ENCODE measurements around the gene DNM3.
A peak's percentile ranks its signal among the peaks of the same experiment; 100 is the strongest.
"Not testable (repeated sequence)": the region's sequence is repeated elsewhere in the genome, so short reads cannot be mapped to it uniquely, and the experiment has no call there.

DNM3 gene

DNA sequence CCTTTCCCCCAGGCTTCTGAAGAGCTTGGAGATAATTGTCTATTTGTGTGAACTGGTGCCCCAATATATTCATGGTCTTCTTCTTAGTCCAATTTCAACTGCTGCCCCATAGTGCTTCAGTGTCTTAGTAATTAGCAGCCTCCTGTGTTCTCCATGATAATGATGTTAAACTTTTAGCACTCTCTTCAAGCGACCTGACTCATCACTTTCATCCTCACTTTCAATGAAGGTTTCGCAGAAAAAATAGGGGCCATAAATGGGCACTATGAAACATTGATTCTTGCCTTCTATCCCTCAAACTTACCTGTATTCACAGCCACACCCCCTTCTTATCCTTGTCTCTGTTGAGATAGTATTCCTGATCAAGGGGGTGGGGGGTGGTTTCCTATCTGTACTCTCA is 210.6 kb downstream of the DNM3 start:
- DNase-seq: no peak

DNA sequence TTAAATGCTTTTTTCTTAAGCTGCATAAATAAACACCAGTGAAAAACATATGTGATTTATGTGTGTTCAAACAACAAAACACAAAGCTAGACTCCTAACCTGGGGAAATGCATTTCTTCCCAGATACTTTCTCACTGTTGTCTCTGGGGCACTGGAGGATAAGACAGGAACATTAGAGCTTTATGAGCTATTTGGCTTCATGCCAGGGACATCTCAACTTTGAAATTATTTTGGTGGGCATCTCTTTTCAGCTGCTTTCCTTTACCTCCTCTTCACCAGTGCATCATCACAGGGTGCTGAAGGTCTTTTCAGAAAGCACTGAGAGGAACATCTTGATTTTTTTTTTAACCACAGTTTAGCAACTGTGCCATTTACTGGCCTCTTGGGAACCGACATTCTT is 212.9 kb downstream of the DNM3 start:
- no peak for DNase-seq

DNA sequence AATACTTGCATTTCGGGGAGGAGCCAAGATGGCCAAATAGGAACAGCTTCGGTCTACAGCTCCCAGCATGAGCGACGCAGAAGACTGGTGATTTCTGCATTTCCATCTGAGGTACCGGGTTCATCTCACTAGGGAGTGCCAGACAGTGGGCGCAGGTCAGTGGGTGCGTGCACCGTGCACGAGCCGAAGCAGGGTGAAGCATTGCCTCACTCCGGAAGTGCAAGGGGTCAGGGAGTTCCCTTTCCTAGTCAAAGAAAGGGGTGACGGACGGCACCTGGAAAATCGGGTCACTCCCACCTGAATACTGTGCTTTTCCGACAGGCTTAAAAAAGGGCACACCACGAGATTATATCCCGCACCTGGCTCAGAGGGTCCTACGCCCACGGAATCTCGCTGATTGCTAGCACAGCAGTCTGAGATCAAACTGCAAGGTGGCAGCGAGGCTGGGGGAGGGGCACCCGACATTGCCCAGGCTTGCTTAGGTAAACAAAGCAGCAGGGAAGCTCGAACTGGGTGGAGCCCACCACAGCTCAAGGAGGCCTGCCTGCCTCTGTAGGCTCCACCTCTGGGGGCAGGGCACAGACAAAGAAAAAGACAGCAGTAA is 214.6 kb downstream of the DNM3 start:
- not testable (repeated sequence) for DNase-seq

DNA sequence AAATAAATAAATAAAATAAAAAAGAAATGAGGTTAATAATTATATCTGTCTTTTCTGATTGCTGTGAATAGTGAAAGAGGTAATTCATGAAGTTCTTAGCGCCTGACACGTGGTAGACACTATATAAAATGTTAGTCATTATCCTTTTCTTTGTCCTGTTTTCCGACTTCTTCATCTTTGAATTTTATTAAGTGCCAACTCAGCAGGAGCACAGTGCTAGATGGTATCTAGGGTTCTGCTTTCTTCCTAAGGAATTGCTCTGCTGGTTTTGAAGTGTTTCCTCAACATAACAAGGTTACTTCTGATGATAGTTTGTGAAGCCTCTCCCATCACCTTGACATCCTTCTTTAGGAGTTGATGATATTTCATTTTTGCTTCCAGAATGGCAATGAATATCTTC is 227.0 kb downstream of the DNM3 start:
- DNase-seq: no peak

DNA sequence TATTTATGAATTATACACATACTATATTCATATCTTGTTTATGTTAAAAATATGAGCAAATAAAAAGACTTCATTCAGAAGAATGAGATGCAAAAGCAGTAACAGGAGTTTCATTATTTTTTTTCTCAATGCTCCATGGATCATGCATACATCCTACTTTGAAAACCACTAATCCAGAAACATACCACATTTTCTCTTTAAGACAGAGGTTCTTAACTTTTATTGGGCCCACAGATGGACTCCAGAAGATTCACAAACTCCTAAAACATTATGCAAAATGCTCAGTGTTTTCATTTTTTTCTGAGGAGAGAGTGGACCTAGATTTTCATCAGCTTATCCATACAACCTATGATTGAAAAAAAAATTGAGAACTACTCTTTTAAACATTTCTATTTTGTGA is 227.8 kb downstream of the DNM3 start:
- DNase-seq: no peak

DNA sequence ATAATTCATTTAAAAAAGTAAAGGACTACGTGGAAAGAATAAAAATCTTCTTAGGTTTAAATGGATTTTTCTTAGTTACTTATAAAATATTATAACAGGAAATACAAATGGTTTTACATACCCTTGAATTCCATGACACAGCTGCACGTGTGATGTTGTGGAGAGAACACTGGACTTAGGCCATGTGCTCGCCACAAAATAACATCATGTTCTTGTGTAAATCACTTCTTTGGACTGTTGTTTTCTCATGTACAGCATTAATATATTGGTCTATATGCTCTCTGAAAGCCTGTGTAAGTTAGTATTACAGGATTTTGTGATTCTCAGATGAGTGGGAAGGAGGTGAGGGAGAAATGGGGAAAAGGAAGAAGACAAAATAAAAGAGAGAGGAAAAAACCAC is 228.2 kb downstream of the DNM3 start:
- no peak for DNase-seq

DNA sequence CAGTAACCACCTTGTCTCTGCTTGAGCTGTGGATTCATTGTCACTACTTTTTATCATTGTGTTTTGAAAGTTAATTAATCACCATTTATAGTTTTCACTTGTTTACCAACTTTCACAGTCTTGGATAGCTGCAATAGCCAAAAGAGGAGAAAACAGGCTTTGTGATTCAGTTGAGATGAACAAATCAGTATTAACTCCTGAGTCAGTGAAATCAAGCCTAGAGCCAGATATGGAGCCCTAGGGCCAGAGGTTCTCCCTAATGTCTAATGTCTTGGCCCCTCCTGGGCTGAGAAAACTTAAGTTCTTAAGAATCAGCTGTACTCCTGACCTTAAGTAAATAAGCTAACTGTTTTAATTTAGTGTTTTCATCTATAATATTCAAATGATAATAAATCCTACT is 228.8 kb downstream of the DNM3 start:
- DNase-seq: no peak

DNA sequence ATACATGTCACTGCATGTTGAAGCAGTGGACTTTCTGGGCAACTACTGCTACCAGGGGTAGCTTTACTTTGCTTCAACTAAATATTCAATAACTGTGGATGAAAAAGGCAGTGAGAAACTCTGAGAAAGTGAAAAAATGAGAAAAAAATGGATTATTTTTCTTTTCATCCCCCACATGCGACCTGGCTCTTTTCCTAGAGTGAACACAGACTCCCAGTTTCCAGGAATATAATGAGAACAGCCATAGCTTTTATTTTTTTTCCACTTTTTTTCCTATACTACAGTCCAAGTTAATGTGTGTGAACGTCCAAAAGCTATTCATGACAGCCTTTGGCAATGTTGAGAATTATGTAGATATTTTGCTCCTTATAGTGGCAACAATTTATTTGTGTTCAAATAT is 230.4 kb downstream of the DNM3 start:
- DNase-seq: no peak

DNA sequence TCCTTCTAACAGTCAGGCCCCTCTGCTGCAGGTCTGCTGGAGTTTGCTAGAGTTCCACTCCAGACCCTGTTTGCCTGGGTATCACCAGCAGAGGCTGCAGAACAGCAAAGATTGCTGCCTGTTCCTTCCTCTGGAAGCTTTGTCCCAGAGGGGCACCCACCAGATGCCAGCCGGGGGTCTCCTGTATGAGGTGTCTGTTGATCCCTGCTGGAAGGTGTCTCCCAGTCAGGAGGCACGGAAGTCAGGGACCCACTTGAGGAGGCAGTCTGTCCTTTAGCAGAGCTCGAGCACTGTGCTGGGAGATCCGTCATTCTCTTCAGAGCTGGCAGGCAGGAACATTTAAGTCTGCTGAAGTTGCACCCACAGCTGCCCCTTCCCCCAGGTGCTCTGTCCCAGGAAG is 238.6 kb downstream of the DNM3 start:
- not testable (repeated sequence) for DNase-seq

DNA sequence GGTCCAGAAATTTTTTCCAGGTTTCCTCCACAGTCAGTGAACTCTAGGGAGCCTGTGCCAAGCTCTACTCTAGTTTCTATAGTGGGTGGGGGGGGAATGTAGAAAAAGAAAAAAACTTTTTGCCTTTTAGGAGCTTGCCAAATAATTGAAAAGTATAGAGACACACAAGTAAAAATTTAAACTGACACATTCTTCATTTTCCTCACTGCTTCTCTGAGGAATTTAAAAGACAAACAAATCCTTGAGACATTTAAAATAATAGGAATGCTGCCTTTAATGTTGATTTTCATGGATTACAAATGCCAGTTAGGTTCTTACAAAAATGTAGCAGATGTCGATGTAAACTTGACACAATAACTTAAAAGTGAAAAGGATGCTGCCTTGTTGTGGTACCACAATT is 241.9 kb downstream of the DNM3 start:
- DNase-seq: no peak

DNA sequence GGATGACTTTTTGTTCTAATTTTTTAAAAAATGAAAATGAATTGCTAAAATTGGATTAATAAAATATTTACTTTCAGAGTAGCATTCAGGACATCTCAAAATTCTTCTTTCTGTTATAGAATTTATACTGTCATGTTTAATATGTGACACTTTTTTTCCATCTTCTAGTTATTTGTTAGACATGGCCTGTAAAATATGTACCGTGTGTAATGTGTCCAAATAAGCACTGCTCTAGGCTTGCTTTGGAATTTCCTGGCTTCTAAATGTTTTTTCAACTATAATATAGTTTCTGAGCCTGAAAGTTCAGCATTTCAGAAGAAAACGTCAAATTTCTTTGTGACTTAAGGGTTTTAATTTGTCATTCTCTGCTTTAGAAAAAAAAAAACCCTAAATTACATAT is 243.6 kb downstream of the DNM3 start:
- no peak for DNase-seq

DNA sequence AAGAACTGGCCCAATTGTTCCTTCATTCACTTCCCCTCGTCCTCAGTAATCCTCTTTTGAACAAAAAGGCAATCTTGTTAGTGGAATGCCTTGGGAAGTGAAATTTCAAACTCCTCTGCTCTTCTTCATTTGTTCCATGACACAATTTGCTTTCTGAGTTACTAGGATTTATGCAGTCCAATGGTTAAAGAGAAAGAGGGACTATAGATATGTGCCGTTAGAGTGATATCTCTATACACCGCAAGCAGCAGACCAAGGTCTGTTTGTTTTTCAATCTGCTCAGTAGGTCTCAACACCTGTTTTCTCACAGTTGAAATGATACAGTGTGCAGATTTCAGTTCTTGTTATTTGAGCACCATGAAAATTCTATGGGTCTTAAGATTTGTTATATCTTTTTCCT is 244.0 kb downstream of the DNM3 start:
- no peak for DNase-seq

DNA sequence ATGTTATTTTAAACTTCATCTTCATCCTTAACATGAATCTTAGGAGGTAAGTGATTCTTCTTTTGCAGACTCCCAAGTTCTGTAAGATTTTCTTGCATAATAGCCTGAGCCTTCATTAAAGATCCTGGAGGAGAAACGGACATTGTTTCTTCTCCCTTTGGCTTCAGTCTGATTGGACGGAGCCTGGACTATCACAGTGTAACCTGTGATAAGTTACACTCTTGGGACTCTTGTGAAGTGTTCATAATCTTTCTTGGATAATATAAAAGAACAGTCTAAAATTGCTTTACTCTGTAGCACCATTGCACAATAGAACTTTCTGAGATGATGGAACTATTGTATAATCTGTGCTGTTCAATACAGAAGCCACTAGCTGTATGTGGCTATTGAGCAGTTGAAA is 244.8 kb downstream of the DNM3 start:
- no peak for DNase-seq

DNA sequence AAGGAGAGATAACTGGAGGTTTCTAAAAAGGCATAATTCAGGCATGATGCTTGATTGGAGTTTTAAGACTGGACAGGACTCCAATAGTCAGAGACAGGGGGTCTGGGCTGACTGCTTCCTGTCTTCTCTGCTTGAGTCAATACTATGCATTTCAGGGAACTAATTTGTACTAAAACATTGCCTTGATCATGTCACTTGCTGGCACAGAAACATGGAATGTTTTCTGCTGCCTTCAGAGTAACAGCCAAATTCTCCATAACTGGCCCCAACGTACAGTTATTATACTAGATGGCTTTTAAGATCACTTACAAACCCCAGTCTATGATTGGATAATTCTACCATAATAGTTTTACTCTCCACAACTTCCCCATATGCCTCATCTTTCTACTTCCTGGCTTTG is 247.0 kb downstream of the DNM3 start:
- DNase-seq: no peak

DNA sequence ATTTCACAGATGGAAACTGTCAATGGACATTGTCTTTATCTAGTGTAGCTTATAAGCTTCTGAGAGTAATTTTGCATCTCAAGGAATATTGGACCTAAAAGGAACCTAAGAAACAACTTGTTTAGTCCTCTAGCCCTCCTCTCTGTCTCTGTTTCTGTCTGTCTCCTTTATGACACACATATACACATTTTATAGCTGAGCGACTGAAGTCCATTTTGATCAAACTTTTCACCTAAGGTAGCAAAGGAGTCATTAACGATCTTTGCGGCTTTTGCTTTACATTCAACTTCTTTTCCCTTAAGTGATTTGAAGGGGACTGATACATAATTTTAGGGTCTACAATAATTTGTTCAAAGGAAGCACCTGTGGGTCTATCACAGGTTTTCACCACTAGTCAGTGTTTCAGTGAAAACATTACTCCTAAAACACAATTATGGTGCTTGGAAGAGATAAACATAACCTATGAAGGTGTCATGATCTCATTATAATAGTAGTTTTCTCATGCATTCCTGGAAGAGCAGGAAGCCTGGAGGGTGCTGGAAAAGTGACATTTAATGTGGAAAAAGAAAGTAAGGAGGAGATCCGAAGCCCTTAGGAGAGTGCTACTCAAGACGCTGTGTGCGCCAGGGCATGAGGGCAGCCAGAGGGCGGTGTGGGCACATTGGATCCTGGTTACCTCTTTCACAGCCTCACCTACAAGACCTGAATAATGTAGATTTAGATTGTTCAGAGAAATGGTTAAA is 248.6 kb downstream of the DNM3 start:
- peak; percentile 10 for DNase-seq

DNA sequence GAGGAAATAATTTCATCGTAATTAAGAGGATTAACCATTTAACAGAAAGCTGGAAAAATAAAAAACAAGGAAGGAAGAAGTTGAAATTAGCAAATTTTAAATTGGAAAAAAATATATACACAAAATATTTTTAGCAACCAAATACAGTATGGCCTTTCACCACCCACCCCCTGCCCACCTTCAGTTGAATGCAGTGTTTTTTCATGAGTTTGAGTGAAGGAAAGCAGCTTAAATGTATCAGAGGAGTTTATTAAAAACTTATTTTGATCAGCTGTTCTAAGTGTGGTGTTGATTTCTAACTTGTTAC is 249.2 kb downstream of the DNM3 start:
- DNase-seq: no peak

DNA sequence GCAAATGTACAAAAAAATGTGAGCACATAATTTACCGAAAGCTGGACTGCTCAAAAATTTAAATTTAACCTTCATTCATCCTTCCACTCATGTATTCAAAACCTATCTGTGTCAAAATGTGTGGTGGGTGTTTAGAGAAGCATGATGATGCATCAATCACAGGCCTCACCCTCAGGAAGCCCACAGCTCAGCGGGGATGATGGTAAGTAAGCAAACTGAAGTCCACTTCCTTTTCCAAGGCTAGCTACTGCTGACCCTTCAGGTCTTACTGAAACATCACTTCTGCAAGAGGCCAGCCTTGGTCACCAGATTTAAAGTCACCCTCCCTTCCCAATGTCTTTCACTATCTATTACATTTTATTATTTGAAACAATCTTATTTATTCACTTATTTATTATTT is 254.5 kb downstream of the DNM3 start:
- DNase-seq: no peak

DNA sequence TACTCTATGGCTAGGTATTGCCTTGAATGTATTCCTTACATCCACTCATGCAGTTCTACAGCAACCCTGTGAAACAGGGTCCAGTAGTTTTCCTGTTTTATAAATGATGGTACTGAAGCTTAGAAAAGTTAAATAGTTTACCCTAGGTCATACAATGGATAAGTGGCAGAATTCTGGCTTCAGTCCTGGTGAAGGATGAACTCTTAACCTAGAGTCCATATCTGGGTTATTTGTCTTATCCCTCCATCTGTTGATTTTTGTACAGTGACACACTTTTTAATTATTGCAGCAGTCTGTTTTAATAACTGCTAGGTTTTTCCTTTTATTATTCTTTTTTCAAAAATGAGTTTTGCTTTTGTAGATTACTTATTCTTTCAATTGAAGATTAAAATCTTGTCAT is 263.9 kb downstream of the DNM3 start:
- no peak for DNase-seq

DNA sequence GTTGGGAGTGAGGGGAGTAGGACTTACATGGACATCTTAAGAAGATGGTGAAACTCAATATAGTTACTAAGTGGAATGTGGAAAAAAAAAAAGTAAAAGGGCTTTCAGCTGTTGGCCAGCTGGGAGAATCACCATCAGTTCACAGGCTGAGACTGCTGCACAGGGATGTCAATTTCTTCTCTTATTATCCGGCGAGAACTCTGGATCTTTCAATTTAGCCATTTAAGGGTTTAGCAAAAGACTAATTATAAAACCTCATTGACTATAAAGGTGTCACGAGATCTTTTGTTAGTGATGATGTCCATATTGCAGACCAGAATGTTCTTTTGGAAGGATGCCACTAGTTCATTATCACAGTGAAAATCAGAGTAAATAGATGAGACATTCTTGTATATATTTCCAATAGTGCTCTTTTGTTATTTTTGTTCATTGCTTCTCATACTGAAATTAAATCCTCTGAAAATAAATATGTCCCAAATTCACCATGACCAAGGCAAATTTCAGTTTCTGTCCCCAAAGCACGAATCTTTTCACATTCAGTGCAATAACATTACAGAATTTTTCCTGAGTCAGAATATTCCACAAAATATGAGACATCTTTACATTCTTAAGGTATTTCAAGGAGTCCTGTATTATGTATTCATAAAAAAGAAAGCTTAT is 266.1 kb downstream of the DNM3 start:
- no peak for DNase-seq

DNA sequence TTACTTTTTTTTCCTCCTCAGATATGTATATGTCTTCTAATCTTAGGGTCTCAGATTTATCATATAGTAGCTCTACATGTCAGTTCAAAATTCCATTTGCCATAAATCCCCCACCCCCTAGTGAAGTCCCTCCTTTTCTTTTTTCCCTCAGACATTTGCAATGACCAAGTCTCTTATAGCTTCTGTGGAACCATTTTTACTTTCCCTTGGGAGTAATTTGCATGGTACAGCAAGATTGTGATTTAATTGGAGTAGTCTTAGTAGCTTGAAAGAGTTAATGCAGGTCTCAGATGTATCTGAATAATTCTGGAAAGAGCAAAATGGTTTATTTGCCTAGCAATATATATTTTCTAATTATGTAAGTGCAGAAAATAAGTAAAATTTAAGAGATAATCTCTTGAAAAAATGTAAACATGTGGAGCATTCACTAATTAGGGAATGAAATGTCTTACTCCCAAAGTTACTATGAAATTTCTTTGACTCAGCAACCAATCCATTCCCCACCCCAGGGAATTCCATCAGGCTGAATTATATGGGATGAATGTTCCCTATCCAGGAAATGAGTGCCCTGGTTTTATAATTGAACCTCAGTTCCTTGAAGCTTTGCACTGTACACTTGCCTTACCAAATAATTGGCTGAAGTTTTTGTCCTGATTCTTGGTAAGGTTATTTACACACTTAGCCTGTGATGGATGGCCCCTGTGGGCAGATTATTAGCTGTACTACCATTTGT is 267.0 kb downstream of the DNM3 start:
- no peak for DNase-seq

DNA sequence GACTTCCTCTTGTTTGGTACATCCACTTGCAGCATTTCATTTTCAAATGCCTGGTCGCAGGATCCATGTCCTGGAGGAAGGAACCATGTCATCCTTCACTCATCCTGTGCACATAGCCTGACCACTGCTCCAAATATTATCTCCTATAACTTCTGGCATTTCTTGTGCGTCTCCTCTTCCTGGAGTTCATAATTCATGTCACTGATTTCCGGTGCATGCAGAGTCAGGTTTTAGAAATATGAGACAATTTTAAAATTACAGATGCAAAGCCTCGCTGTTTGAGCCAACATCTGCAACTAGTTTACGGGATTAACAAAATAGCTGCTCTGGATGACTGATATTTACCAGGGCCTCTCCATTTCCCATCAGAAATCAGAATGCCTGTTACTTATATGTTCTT is 268.1 kb downstream of the DNM3 start:
- no peak for DNase-seq

DNA sequence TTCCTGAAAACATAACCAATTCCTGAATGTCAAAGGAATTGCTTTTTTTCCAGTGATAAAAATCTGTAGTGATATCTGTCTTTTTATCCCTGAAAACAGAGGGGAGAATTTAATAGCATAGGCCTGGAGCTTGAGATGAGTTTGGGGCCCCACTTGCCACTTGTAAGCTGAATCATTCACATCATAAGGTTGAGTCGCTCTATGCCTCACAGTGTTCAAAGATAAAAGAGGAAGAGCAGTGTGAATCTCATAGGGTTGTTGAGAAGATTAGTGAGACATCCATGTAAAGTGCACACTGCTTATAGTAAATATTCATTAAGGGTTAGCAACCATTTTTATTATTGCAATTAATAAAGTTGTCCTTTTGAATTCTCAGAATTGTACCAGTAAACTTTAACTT is 271.3 kb downstream of the DNM3 start:
- DNase-seq: no peak

DNA sequence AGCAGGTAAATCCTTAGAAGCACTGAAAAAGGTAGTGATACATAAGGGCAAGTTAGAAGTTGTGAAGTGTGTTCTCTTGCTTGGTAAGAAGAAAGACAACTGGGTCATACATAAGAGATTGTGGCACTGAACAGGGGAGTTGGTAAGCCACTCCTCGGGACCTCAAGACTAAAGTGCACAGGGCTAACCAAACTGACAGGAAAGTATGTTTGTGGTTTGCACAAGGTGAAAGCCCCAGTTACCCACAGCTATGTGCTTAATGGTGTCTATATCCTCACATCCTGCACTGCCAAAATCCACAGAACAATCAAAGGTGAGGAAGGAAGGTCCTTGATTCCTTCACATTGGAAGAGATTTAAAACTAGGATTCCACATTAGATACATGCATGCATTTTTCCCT is 276.5 kb downstream of the DNM3 start:
- no peak for DNase-seq

DNA sequence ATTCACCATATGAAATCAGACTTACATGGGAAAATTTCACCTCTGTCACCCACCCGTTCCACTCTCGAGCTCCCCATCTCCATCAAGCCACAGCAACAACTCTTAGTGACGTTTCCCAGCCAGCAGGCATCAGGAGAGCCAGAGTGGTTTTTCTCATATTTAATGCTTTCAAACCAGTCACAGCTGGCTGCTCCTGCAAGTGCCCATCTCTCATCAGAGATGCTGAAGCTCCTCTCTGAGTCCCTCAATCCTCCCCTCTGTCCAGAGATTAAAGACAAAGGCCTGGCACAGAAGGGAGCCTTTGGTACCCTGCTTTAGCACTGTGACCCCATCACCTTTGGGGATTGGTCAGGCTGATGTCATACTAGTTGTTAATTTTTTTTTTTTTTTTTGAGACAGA is 277.3 kb downstream of the DNM3 start:
- no peak for DNase-seq
